Body of pancreas (tissue), 4 donors: Measurements from ENCODE around the gene CPD.

Experiments used
- POLR2A ChIP-seq, 3 donors: fragments of 450-650 bp; IDR thresholded peaks; one replicate each; pipeline ENCODE4 v1.6.1; 2016; ENCODE audit warnings: antibody characterized with exemption in 3 of 3, mild to moderate bottlenecking in 2 of 3
- TF ChIP-seq, protein P1 (sequence below), 7 experiments: fragments of 450-650 bp in 4 of 7; fragments of 200-600 bp in 3 of 7; sonication (generic) in 3 of 7; IDR thresholded peaks; one replicate each; pipeline ENCODE4 v1.5.1; 2016 to 2019; ENCODE audit warnings: antibody characterized with exemption in 7 of 7

DNA sequence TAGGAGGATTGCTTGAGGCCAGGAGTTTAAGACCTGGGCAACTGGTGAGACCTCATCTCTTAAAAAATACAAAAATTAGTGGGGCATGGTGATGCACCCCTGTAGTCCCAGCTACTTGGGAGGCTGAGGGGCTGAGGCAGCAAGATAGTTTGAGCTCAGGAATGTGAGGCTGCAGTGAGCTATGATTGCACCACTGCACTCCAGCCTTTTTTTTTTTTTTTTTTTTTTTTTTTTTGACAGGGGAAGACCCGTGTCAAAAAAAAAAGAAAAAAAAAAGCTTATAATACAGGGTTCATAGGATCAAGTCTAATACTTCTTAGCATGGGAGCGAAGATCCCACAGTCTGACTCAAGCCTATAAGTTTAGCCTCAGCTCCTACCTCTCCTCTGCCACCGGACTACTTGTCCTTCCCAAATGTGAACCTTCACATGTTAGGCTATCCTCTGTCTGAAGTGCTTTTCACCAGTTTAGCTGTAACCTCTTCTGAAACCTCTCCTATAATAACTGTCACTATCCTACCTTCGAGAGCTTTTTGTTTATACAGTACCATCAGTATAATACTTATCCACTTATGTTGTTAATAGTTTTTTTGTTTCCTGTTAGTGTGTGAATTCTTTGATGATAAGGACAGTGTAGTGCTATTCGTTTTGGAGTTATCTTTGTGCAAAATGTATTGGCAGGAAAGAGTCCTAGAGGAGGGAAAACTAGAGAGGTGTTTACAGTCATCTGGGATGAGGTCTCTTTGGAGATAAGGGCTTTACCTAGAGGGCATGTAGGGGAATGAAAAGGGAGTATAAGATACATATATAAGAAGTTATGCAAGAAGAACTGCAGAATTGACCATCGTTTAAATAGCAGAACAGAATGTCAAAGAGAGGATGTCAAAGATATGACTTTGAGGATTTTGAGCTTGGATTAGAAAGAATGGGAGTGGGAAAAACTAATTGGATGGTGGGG lies 15.5 kb downstream of the CPD start:
- TF ChIP-seq, protein P1, sequence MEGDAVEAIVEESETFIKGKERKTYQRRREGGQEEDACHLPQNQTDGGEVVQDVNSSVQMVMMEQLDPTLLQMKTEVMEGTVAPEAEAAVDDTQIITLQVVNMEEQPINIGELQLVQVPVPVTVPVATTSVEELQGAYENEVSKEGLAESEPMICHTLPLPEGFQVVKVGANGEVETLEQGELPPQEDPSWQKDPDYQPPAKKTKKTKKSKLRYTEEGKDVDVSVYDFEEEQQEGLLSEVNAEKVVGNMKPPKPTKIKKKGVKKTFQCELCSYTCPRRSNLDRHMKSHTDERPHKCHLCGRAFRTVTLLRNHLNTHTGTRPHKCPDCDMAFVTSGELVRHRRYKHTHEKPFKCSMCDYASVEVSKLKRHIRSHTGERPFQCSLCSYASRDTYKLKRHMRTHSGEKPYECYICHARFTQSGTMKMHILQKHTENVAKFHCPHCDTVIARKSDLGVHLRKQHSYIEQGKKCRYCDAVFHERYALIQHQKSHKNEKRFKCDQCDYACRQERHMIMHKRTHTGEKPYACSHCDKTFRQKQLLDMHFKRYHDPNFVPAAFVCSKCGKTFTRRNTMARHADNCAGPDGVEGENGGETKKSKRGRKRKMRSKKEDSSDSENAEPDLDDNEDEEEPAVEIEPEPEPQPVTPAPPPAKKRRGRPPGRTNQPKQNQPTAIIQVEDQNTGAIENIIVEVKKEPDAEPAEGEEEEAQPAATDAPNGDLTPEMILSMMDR (IDR thresholded peaks at IDR 0.05): no peak
- TF ChIP-seq POLR2A (IDR thresholded peaks at IDR 0.05): no peak
